PC-3 (cell line): ENCODE measurements around the gene HOOK2. TPM values are rescaled to one million over a fixed set of nuclear protein-coding genes. Genes with fewer than 3 reads are reported as not detected.

Source experiments
- ATAC-seq: fragments of 200-7000 bp; cut with Tn5 transposase; 2 replicates; pipeline ENCODE4 v1.9.1; 2020; ENCODE audit warnings: mild to moderate bottlenecking, moderate library complexity
- BruUV-seq: library from RNA; stranded (reverse); fragments of 400-500 nt; replicated peaks from 2 replicates; lab custom pipeline; 2021; lab: Mats Ljungman, UMichigan
- CTCF ChIA-PET: fragments of 300-600 bp; sonication (Branson Sonifier 250); formaldehyde crosslinking; loops from one replicate; lab custom pipeline; 2022; ENCODE audit warnings: antibody characterized with exemption; lab: Charles Lee
- POLR2A ChIA-PET: fragments of 300-600 bp; sonication (Branson Sonifier 250); formaldehyde crosslinking; loops from one replicate; lab custom pipeline; 2022; ENCODE audit warnings: antibody characterized with exemption; ENCODE audit not compliant: unreplicated experiment; lab: Charles Lee
- DNase-seq: peaks from one replicate; pipeline ENCODE4 v3.0.0-alpha.2; 2015
- H2AFZ ChIP-seq: fragments of 300-600 bp; sonication (generic); 2 replicates; pipeline ENCODE4 v1.6.0; 2016; ENCODE audit warnings: antibody characterized with exemption, low read length
- H3F3A ChIP-seq: fragments of 300-600 bp; sonication (generic); one replicate; pipeline ENCODE4 v1.6.0; 2017; ENCODE audit warnings: antibody characterized with exemption, low read length, control low read depth, mild to moderate bottlenecking; ENCODE audit not compliant: unreplicated experiment
- H3K27ac ChIP-seq: fragments of 300-600 bp; sonication (generic); 2 replicates; pipeline ENCODE4 v1.5.1; 2016; ENCODE audit warnings: mild to moderate bottlenecking, low read length
- H3K27me3 ChIP-seq: fragments of 300-600 bp; sonication (generic); 2 replicates; pipeline ENCODE4 v1.6.1; 2016; ENCODE audit warnings: low read length, mixed read lengths
- H3K36me3 ChIP-seq: fragments of 300-600 bp; sonication (generic); 2 replicates; pipeline ENCODE4 v1.6.1; 2016; ENCODE audit warnings: low read depth, mixed run types, low read length, mixed read lengths
- H3K4me1 ChIP-seq: fragments of 300-600 bp; sonication (generic); 2 replicates; pipeline ENCODE4 v1.5.1; 2016; ENCODE audit warnings: low read length; ENCODE audit not compliant: insufficient read depth
- H3K4me2 ChIP-seq: fragments of 300-600 bp; sonication (generic); 2 replicates; pipeline ENCODE4 v1.6.0; 2016; ENCODE audit warnings: low read length
- H3K4me3 ChIP-seq: fragments of 300-600 bp; sonication (generic); 2 replicates; pipeline ENCODE4 v1.5.1; 2016; ENCODE audit warnings: mild to moderate bottlenecking, low read length, mixed read lengths
- H3K79me2 ChIP-seq: fragments of 300-600 bp; sonication (generic); 2 replicates; pipeline ENCODE4 v1.6.1; 2017; ENCODE audit warnings: low read length, mixed read lengths
- H3K9ac ChIP-seq: fragments of 300-600 bp; sonication (generic); 2 replicates; pipeline ENCODE4 v1.6.0; 2016; ENCODE audit warnings: mild to moderate bottlenecking, low read length
- H3K9me2 ChIP-seq: fragments of 300-600 bp; sonication (generic); replicated peaks from 2 replicates; pipeline ENCODE4 v1.6.1; 2016; ENCODE audit warnings: mixed run types, low read length, mixed read lengths
- H3K9me3 ChIP-seq: fragments of 300-600 bp; sonication (generic); 2 replicates; pipeline ENCODE4 v1.6.1; 2016; ENCODE audit warnings: low read length, mixed read lengths
- H4K20me1 ChIP-seq: fragments of 300-600 bp; sonication (generic); 2 replicates; pipeline ENCODE4 v1.6.1; 2016; ENCODE audit warnings: low read length, mixed read lengths
- EZH2 ChIP-seq: fragments of 300-600 bp; sonication (generic); IDR thresholded peaks from one replicate; pipeline ENCODE4 v1.6.1; 2017; ENCODE audit warnings: antibody characterized with exemption, mild to moderate bottlenecking, low read length; ENCODE audit not compliant: unreplicated experiment
- EZH2phosphoT487 ChIP-seq: fragments of 300-600 bp; sonication (generic); IDR thresholded peaks from 2 replicates; pipeline ENCODE4 v1.6.1; 2018; ENCODE audit warnings: mild to moderate bottlenecking, antibody characterized with exemption, low read length, borderline replicate concordance
- intact Hi-C: fragments of 100-400 bp; cut with micrococcal nuclease; formaldehyde crosslinking; loops from 2 replicates; pipeline ENCODE4 v1.9.0; 2023
- total RNA-seq: library from RNA; depleted of rRNA; stranded (reverse); fragments of >200 nt; gene quantifications from 2 replicates; pipeline ENCODE4 v1.2.3, GENCODE V29; 2014
- TF ChIP-seq, protein P1 (sequence below): fragments of 300-600 bp; sonication (generic); conservative IDR thresholded peaks from 2 replicates; pipeline ENCODE4 v1.5.1; 2017; ENCODE audit warnings: antibody characterized with exemption, low read depth, mild to moderate bottlenecking, low read length

The HOOK2 gene
- total RNA-seq, 1 experiment from 2014 or later, result 95.2 TPM

- no peaks in the 10 kb centered on the region for H3K27me3 ChIP-seq
- H4K20me1 ChIP-seq, result no peaks in the 10 kb centered on the region
- H3K79me2 ChIP-seq, result no peaks in the 10 kb centered on the region
- peak overlapping the region; percentile 90 for H3K4me2 ChIP-seq
- intact Hi-C loops, result no loop called here
- H3K36me3 ChIP-seq, result no peaks in the 10 kb centered on the region
- peak overlapping the region; percentile 80 for H3K27ac ChIP-seq
- H3F3A ChIP-seq, result peaks cover 5% of the 10 kb centered on the region
- H3K9me3 ChIP-seq, result no peaks in the 10 kb centered on the region
- CTCF ChIA-PET, result interaction anchor here (0.8 to 0.9 kb wide), 2 partner anchors 9 to 16 kb away, joined by 4 to 5 read pairs; partner anchors contain the start of gene JUNB
- peak overlapping the region; percentile 69 for H3K4me3 ChIP-seq
- no peaks in the 10 kb centered on the region for H3K9me2 ChIP-seq
- peak overlapping the region; percentile 93 for H2AFZ ChIP-seq
- peak; percentile 68 for DNase-seq
- peak; percentile 32 for ATAC-seq
- H3K9ac ChIP-seq, result peak overlapping the region; percentile 73
- peaks cover 65% of the 10 kb centered on the region for H3K4me1 ChIP-seq
- TF ChIP-seq EZH2phosphoT487, result no peak
- TF ChIP-seq, protein P1, sequence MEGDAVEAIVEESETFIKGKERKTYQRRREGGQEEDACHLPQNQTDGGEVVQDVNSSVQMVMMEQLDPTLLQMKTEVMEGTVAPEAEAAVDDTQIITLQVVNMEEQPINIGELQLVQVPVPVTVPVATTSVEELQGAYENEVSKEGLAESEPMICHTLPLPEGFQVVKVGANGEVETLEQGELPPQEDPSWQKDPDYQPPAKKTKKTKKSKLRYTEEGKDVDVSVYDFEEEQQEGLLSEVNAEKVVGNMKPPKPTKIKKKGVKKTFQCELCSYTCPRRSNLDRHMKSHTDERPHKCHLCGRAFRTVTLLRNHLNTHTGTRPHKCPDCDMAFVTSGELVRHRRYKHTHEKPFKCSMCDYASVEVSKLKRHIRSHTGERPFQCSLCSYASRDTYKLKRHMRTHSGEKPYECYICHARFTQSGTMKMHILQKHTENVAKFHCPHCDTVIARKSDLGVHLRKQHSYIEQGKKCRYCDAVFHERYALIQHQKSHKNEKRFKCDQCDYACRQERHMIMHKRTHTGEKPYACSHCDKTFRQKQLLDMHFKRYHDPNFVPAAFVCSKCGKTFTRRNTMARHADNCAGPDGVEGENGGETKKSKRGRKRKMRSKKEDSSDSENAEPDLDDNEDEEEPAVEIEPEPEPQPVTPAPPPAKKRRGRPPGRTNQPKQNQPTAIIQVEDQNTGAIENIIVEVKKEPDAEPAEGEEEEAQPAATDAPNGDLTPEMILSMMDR, result 0 out of 2 replicates have a peak, but pooled peaks have one; percentile 9
- no TSS peak for BruUV-seq
- POLR2A ChIA-PET, result no interaction called here
Measured at GRCh38 chr19:12782424-12783290, 7.3 kb upstream of the HOOK2 start.

DNA sequence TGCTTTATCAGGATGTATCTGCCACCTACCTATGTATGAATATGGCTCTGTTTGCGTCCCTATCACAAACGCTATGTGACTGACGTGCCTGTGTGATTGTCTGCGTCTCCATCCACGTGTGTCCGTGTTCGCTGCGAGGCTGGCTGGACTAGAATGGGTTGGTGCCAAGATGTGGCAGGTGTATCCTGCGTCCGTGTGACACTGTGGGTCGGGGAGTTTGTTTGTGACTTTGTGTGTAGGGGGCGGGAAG is 6.7 kb upstream of the HOOK2 start:
- Histone ChIP-seq H3K9me3 (no peaks in the 10 kb centered on the region), H3K9me2 (no peaks in the 10 kb centered on the region), H3K79me2 (no peaks in the 10 kb centered on the region), H3K27me3 (no peaks in the 10 kb centered on the region), H3K36me3 (no peaks in the 10 kb centered on the region), H4K20me1 (no peaks in the 10 kb centered on the region), H3K4me2 (peak overlapping the region; percentile 90), H2AFZ (peak overlapping the region; percentile 93), H3F3A (peaks cover 5% of the 10 kb centered on the region), H3K4me1 (peaks cover 63% of the 10 kb centered on the region), H3K9ac (peak overlapping the region; percentile 73), H3K4me3 (peak overlapping the region; percentile 69), H3K27ac (peak overlapping the region; percentile 80)
- no peak for TF ChIP-seq EZH2
- TF ChIP-seq EZH2phosphoT487, result no peak
- TF ChIP-seq, protein P1, result no peak
- ChIA-PET POLR2A (no interaction called here), CTCF (no interaction called here)
- ATAC-seq (no peak; the same call in 1 of the 2 replicates), DNase-seq (no peak)
- intact Hi-C loops, result no loop called here
- no TSS peak for BruUV-seq
